K562 (cell line): ENCODE data around the gene CD84. TPM values are rescaled to one million over a fixed set of nuclear protein-coding genes. Genes with fewer than 3 reads are reported as not detected.
A peak's percentile ranks its signal among the peaks of the same experiment; 100 is the strongest.

Source experiments
- ATAC-seq: fragments of 200-7000 bp; cut with Tn5 transposase; 3 replicates; pipeline ENCODE4 v1.9.1; 2020; ENCODE audit warnings: moderate library complexity
- BruUV-seq: library from RNA; stranded (reverse); fragments of 400-500 nt; replicated peaks from 2 replicates; lab custom pipeline; 2021; lab: Mats Ljungman, UMichigan
- CTCF ChIA-PET: fragments of 300-600 bp; formaldehyde crosslinking; extraction: SDS; loops from one replicate; lab custom pipeline; 2021; ENCODE audit warnings: low intra/inter-chr PET ratio; lab: Yijun Ruan, JAX
- POLR2A ChIA-PET: fragments of 300-600, 350-650 bp; sonication (Branson Sonifier 250); formaldehyde crosslinking; extraction: SDS; loops from one replicate; lab custom pipeline; 2021; ENCODE audit warnings: antibody characterized with exemption, inconsistent platforms; lab: Yijun Ruan, JAX
- DNase-seq, 4 experiments: peaks; one replicate each; pipeline versions ENCODE4 v3.0.0 to v3.0.0-alpha.2; 2011 to 2018; ENCODE audit warnings: low spot score in 3 of 4, mixed read lengths in 3 of 4; ENCODE audit errors: extremely low read depth in 1 of 4
- FAIRE-seq: peaks from 2 replicates; lab custom pipeline; 2011; peaks lifted over from hg19 to GRCh38; lab: Jason Lieb, UNC
- H2AFZ ChIP-seq: 2 replicates; pipeline ENCODE4 v1.6.0; 2011; ENCODE audit warnings: low read depth, low read length, control low read depth, inconsistent platforms
- H3K27ac ChIP-seq: fragments of 200-600 bp; 3 replicates; pipeline ENCODE4 v1.8.0; 2011; ENCODE audit warnings: low read depth, mild to moderate bottlenecking, control low read depth, inconsistent platforms, low read length, moderate library complexity, mixed read lengths; ENCODE audit errors: extremely low read depth
- H3K27me3 ChIP-seq, 2 experiments: fragments of 300-600 bp in 1 of 2; 2 replicates in 1 of 2; 3 replicates in 1 of 2; pipeline versions ENCODE4 v1.6.0 to v1.8.0; 2011; ENCODE audit warnings: inconsistent platforms in 2 of 2, low read length in 2 of 2, mild to moderate bottlenecking in 1 of 2, mixed read lengths in 1 of 2, moderate library complexity in 1 of 2; ENCODE audit not compliant: control insufficient read depth in 2 of 2, insufficient read depth in 2 of 2
- H3K36me3 ChIP-seq: fragments of 300-600 bp; 3 replicates; pipeline ENCODE4 v1.8.0; 2011; ENCODE audit warnings: mild to moderate bottlenecking, low read length, inconsistent platforms; ENCODE audit not compliant: control insufficient read depth, insufficient read depth
- H3K4me1 ChIP-seq, 2 experiments: fragments of 200-600 bp in 1 of 2; replicated peaks in 1 of 2; 2 replicates in 1 of 2; 3 replicates in 1 of 2; pipeline versions ENCODE4 v1.5.1 to v1.8.0; 2011; ENCODE audit warnings: inconsistent platforms in 2 of 2, low read length in 2 of 2, mild to moderate bottlenecking in 1 of 2, mixed read lengths in 1 of 2, moderate library complexity in 1 of 2; ENCODE audit not compliant: control insufficient read depth in 2 of 2, insufficient read depth in 2 of 2
- H3K4me2 ChIP-seq: 2 replicates; pipeline ENCODE4 v1.6.1; 2011; ENCODE audit warnings: low read length, control low read depth, inconsistent platforms, mixed read lengths; ENCODE audit not compliant: insufficient read depth
- H3K4me3 ChIP-seq: fragments of 200-600 bp; sonication (generic), shearing (Covaris generic); 2 replicates; pipeline ENCODE4 v1.5.1; 2016; ENCODE audit warnings: control low read depth, inconsistent platforms
- H3K79me2 ChIP-seq: fragments of 200-600 bp; 3 replicates; pipeline ENCODE4 v1.8.0; 2011; ENCODE audit warnings: low read length, inconsistent platforms; ENCODE audit not compliant: control insufficient read depth, insufficient read depth
- H3K9ac ChIP-seq, 2 experiments: 2 replicates each; pipeline versions ENCODE4 v1.6.0 to v1.6.1; 2011; ENCODE audit warnings: low read depth in 2 of 2, low read length in 2 of 2, control low read depth in 1 of 2, inconsistent platforms in 1 of 2, mild to moderate bottlenecking in 1 of 2, mixed read lengths in 1 of 2; ENCODE audit not compliant: insufficient read depth in 1 of 2
- H3K9me1 ChIP-seq: one replicate; pipeline ENCODE4 v1.6.0; 2011; ENCODE audit warnings: inconsistent platforms, mild to moderate bottlenecking, low read length, moderate library complexity; ENCODE audit not compliant: control insufficient read depth, insufficient read depth
- H3K9me3 ChIP-seq: replicated peaks from 2 replicates; pipeline ENCODE4 v1.5.1; 2011; ENCODE audit warnings: low read depth, low read length, inconsistent platforms; ENCODE audit not compliant: control insufficient read depth, insufficient read depth
- H4K20me1 ChIP-seq: replicated peaks from 2 replicates; pipeline ENCODE4 v1.6.1; 2011; ENCODE audit warnings: low read length, inconsistent platforms, mixed read lengths; ENCODE audit not compliant: control insufficient read depth, insufficient read depth
- AFF1 ChIP-seq, 2 experiments: fragments of 450-650 bp; IDR thresholded peaks; 2 replicates each; pipeline ENCODE4 v1.6.1; 2018; ENCODE audit warnings: mild to moderate bottlenecking in 2 of 2, low read depth in 1 of 2; ENCODE audit not compliant: partially characterized antibody in 2 of 2
- CBX8 ChIP-seq: fragments of 200-600 bp; sonication (generic); IDR thresholded peaks from 2 replicates; pipeline ENCODE4 v1.6.1; 2012; ENCODE audit warnings: borderline replicate concordance, mixed run types, low read depth, mild to moderate bottlenecking, moderate library complexity, mixed read lengths, low read length, control low read depth, inconsistent platforms; ENCODE audit not compliant: poor library complexity, severe bottlenecking; ENCODE audit errors: extremely low read depth
- DIDO1 ChIP-seq: fragments of 450-650 bp; IDR thresholded peaks from 2 replicates; pipeline ENCODE4 v1.6.1; 2016; ENCODE audit warnings: low read depth, missing biosample characterization, missing genetic modification characterization
- EWSR1 ChIP-seq: fragments of 450-650 bp; IDR thresholded peaks from 2 replicates; pipeline ENCODE4 v1.6.1; 2018; ENCODE audit warnings: borderline replicate concordance, mild to moderate bottlenecking, low read depth, moderate library complexity; ENCODE audit not compliant: partially characterized antibody
- SMAD2 ChIP-seq: fragments of 150-350 bp; IDR thresholded peaks from 2 replicates; pipeline ENCODE4 v1.6.1; 2014; ENCODE audit warnings: low read depth, mild to moderate bottlenecking, low read length
- SRSF1 ChIP-seq: fragments of 200-400 bp; formaldehyde crosslinking; IDR thresholded peaks from 2 replicates; pipeline ENCODE4 v1.6.1; 2017; ENCODE audit warnings: mild to moderate bottlenecking, low read depth, low read length, moderate library complexity
- SRSF3 ChIP-seq: fragments of 200-400 bp; formaldehyde crosslinking; IDR thresholded peaks from 2 replicates; pipeline ENCODE4 v1.6.1; 2016; ENCODE audit warnings: mild to moderate bottlenecking, low read length, moderate library complexity; ENCODE audit not compliant: insufficient read depth
- TGIF2 ChIP-seq: sonication (generic); formaldehyde crosslinking; IDR thresholded peaks from 2 replicates; pipeline ENCODE4 v1.8.1; 2022; ENCODE audit warnings: mild to moderate bottlenecking, missing genetic modification reagents, moderate library complexity
- ZNF316 ChIP-seq: fragments of 450-650 bp; IDR thresholded peaks from 2 replicates; pipeline ENCODE4 v1.6.1; 2016
- WGBS: fragments of 100-300 bp; shearing (Covaris generic); methylation state at CpG from one replicate; pipeline ENCODE4 v1.1.6; 2016; ENCODE audit warnings: low coverage, mixed read lengths; ENCODE audit not compliant: insufficient coverage; ENCODE audit errors: missing lambda C conversion rate; 5-methylcytosine and 5-hydroxymethylcytosine counted together
- in situ Hi-C: fragments of 300-500 bp; cut with MboI; formaldehyde crosslinking; loops from 4 replicates; pipeline ENCODE4 v1.15.0; 2018; ENCODE audit warnings: inconsistent platforms, mixed read lengths
- intact Hi-C: fragments of 100-400 bp; cut with micrococcal nuclease; formaldehyde crosslinking; loops from 2 replicates; pipeline ENCODE4 v1.14.2; 2022
- polyA plus RNA-seq, 8 experiments: library from polyadenylated mRNA; depleted of rRNA in 4 of 8; stranded (reverse) in 5 of 8; unstranded in 3 of 8; fragments of >200 nt; fragmentation: Nextera tagmentation in 2 of 8; fragmentation: Illumina TruSeq in 1 of 8; extraction: Ambion mirVana in 2 of 8; extraction: Trizol in 1 of 8; gene quantifications; 2 replicates each; pipeline versions ENCODE4 v1.2.1 to v1.2.3, GENCODE V29; 2011 to 2014; ENCODE audit warnings: inconsistent platforms in 1 of 8, missing spikeins in 1 of 8
- total RNA-seq, 7 experiments: library from RNA; depleted of rRNA in 6 of 7; stranded (reverse); fragments of >200 nt in 6 of 7; fragmentation: Illumina TruSeq in 2 of 7; extraction: Trizol in 2 of 7; gene quantifications; 2 replicates each; pipeline versions ENCODE4 v1.2.1 to v1.2.3, GENCODE V29; 2011 to 2021; ENCODE audit warnings: low replicate concordance in 1 of 7

Gene CD84
- total and polyA plus RNA-seq, 9 of the 15 experiments (the other 6 are each of a cell fraction or from before 2014, with no cell fraction given) = 0.82 to 6.8 (median 2.0) TPM

GRCh38 chr1:160522136-160522535 is 57.2 kb downstream of the CD84 start (continued):
- TF ChIP-seq CBX8 = no peak
- TF ChIP-seq, all 486 proteins: peak for 0

GRCh38 chr1:160521554-160521953 is 57.7 kb downstream of the CD84 start:
- Histone ChIP-seq H3K9ac (no peak overlapping the region; a peak in 1 of 4 replicates), H3K4me3 (no peak overlapping the region), H3K9me1 (no peaks in the 10 kb centered on the region), H3K4me1 (peaks cover 4 to 24% of the 10 kb centered on the region in 2 experiments; a peak in 4 of 5 replicates), H3K4me2 (no peak overlapping the region), H3K27me3 (no peaks in the 10 kb centered on the region), H3K27ac (no peak overlapping the region), H4K20me1 (no peaks in the 10 kb centered on the region), H2AFZ (peak overlapping the region; percentile 69; the same call in 1 of the 2 replicates), H3K79me2 (no peaks in the 10 kb centered on the region), H3K36me3 (no peaks in the 10 kb centered on the region), H3K9me3 (no peaks in the 10 kb centered on the region)
- FAIRE-seq (no peak), ATAC-seq (no peak), DNase-seq (no peak)
- BruUV-seq = no TSS peak
- TF ChIP-seq ZNF316 = peak; percentile 58; the same call in 1 of the 2 replicates
- no peak for TF ChIP-seq SMAD2
- in situ Hi-C loops = no loop called here
- POLR2A ChIA-PET = no interaction called here
- 92% methylated on average over 2 of the region's 2 CpGs for WGBS
- CTCF ChIA-PET = interaction anchor here (0.7 kb wide), 1 partner anchor 363 kb away, joined by 3 read pairs; the partner anchor contains the start of gene ITLN1
- intact Hi-C loops = no loop called here

GRCh38 chr1:160520999-160521398 is 58.3 kb downstream of the CD84 start:
- in situ Hi-C loops (no loop called here), intact Hi-C loops (no loop called here)
- no peaks in the 10 kb centered on the region for H4K20me1 ChIP-seq
- TF ChIP-seq DIDO1 (tag) (no peak), SRSF1 (no peak), SRSF3 (no peak), EWSR1 (no peak), AFF1 (IDR thresholded peaks at IDR 0.05; ENCODE audit: low read depth in 1 of 2, partially characterized antibody in 2 of 2) (no peak), TGIF2 (CRISPR knock-in tag) (no peak)
- TF ChIP-seq, all 486 proteins: peak for 0
- no peak for FAIRE-seq
- CTCF ChIA-PET = no interaction called here
- no peaks in the 10 kb centered on the region for H3K9me3 ChIP-seq
- no peaks in the 10 kb centered on the region for H3K27me3 ChIP-seq
- peak overlapping the region; percentile 8; the same call in 1 of the 2 replicates for H3K4me2 ChIP-seq
- H3K9ac ChIP-seq = no peak overlapping the region; a peak in 1 of 4 replicates
- H2AFZ ChIP-seq = peak overlapping the region; percentile 69
- H3K4me3 ChIP-seq = no peak overlapping the region
- no peaks in the 10 kb centered on the region for H3K79me2 ChIP-seq
- POLR2A ChIA-PET = no interaction called here
- 16% methylated on average over 3 of the region's 3 CpGs for WGBS
- BruUV-seq = no TSS peak
- no peaks in the 10 kb centered on the region for H3K36me3 ChIP-seq
- H3K27ac ChIP-seq = peak overlapping the region; percentile 37; the same call in 1 of the 3 replicates
- no peaks in the 10 kb centered on the region for H3K9me1 ChIP-seq
- ATAC-seq = peak; percentile 38
- DNase-seq = no peak
- peaks cover 4 to 24% of the 10 kb centered on the region in 2 experiments; a peak in 4 of 5 replicates for H3K4me1 ChIP-seq
